Keratinocyte (primary cell): Measurements from ENCODE around the gene ARL15. TPM values are rescaled to one million over a fixed set of nuclear protein-coding genes. Genes with fewer than 3 reads are reported as not detected.

Experiments
- DNase-seq: peaks from one replicate; pipeline ENCODE4 v3.0.0-alpha.2; 2011; ENCODE audit warnings: low read depth, missing footprints, low spot score
- FAIRE-seq: peaks from 2 replicates; lab custom pipeline; 2011; peaks lifted over from hg19 to GRCh38; lab: Jason Lieb, UNC
- H2AFZ ChIP-seq: 2 replicates; pipeline ENCODE4 v1.6.0; 2012; ENCODE audit warnings: low read length, control low read depth, inconsistent platforms; ENCODE audit not compliant: control insufficient read depth
- H3K27ac ChIP-seq: 2 replicates; pipeline ENCODE4 v1.5.1; 2011; ENCODE audit warnings: low read length; ENCODE audit not compliant: control insufficient read depth, insufficient read depth
- H3K27me3 ChIP-seq: 3 replicates; pipeline ENCODE4 v1.6.0; 2011; ENCODE audit warnings: low read length; ENCODE audit not compliant: control insufficient read depth, insufficient read depth; ENCODE audit errors: extremely low read depth
- H3K36me3 ChIP-seq, 2 experiments: 2 replicates in 1 of 2; 3 replicates in 1 of 2; pipeline ENCODE4 v1.5.1; 2011; ENCODE audit warnings: low read length in 2 of 2, mild to moderate bottlenecking in 1 of 2; ENCODE audit not compliant: control insufficient read depth in 2 of 2, insufficient read depth in 2 of 2; ENCODE audit errors: extremely low read depth in 1 of 2
- H3K4me1 ChIP-seq: 3 replicates; pipeline ENCODE4 v1.5.1; 2011; ENCODE audit warnings: low read length; ENCODE audit not compliant: control insufficient read depth, insufficient read depth; ENCODE audit errors: extremely low read depth
- H3K4me2 ChIP-seq: 3 replicates; pipeline ENCODE4 v1.6.0; 2011; ENCODE audit warnings: low read depth, low read length; ENCODE audit not compliant: control insufficient read depth, insufficient read depth; ENCODE audit errors: extremely low read depth
- H3K4me3 ChIP-seq, 3 experiments: fragments of 200-600 bp in 1 of 3; sonication (generic) in 1 of 3; 2 replicates in 2 of 3; 3 replicates in 1 of 3; pipeline ENCODE4 v1.5.1; 2011 to 2016; ENCODE audit warnings: low read length in 3 of 3, mild to moderate bottlenecking in 3 of 3, control low read depth in 2 of 3, inconsistent platforms in 1 of 3, low read depth in 1 of 3, mixed read lengths in 1 of 3, mixed run types in 1 of 3, moderate library complexity in 1 of 3; ENCODE audit not compliant: control insufficient read depth in 2 of 3, insufficient read depth in 2 of 3; ENCODE audit errors: extremely low read depth in 1 of 3
- H3K79me2 ChIP-seq: 2 replicates; pipeline ENCODE4 v1.6.0; 2012; ENCODE audit warnings: low read length; ENCODE audit not compliant: control insufficient read depth, insufficient read depth
- H3K9ac ChIP-seq: 3 replicates; pipeline ENCODE4 v1.6.0; 2011; ENCODE audit warnings: low read length; ENCODE audit not compliant: control insufficient read depth, insufficient read depth; ENCODE audit errors: extremely low read depth
- H3K9me1 ChIP-seq: 3 replicates; pipeline ENCODE4 v1.6.0; 2011; ENCODE audit warnings: low read length; ENCODE audit not compliant: control insufficient read depth, insufficient read depth; ENCODE audit errors: extremely low read depth
- H3K9me3 ChIP-seq: 2 replicates; pipeline ENCODE4 v1.5.1; 2012; ENCODE audit warnings: low read depth, low read length; ENCODE audit not compliant: control insufficient read depth
- H4K20me1 ChIP-seq: 3 replicates; pipeline ENCODE4 v1.6.0; 2011; ENCODE audit warnings: low read length; ENCODE audit not compliant: control insufficient read depth, insufficient read depth; ENCODE audit errors: extremely low read depth
- CTCF ChIP-seq, 3 experiments: IDR thresholded peaks in 1 of 3; conservative IDR thresholded peaks in 1 of 3; optimal IDR thresholded peaks in 1 of 3; 2 replicates in 2 of 3; 3 replicates in 1 of 3; pipeline versions ENCODE3 to v1.5.1; 2011; ENCODE audit warnings: low read length in 3 of 3, mild to moderate bottlenecking in 3 of 3, moderate library complexity in 2 of 3, control low read depth in 1 of 3, inconsistent platforms in 1 of 3; ENCODE audit not compliant: insufficient read depth in 2 of 3; ENCODE audit errors: extremely low read depth in 1 of 3
- EZH2 ChIP-seq: IDR thresholded peaks from one replicate; pipeline ENCODE4 v1.6.1; 2012; ENCODE audit warnings: inconsistent platforms, mild to moderate bottlenecking, low read length, moderate library complexity
- dilution Hi-C: fragments of 300-500 bp; cut with MboI; formaldehyde crosslinking; loops from one replicate; pipeline ENCODE4 v1.7.0; 2020; ENCODE audit warnings: low sequenced_read_pairs; ENCODE audit not compliant: extremely low pct_ligation_motif_present
- polyA plus RNA-seq, 5 experiments: library from polyadenylated mRNA; depleted of rRNA in 3 of 5; stranded (reverse) in 3 of 5; stranded (forward) in 1 of 5; unstranded in 1 of 5; fragments of >200 nt; gene quantifications; 1 replicate in 1 of 5; 2 replicates in 3 of 5; 3 replicates in 1 of 5; pipeline versions ENCODE4 v1.2.1 to v1.2.3, GENCODE V29; 2011 to 2012; ENCODE audit warnings: missing spikeins in 2 of 5, low read depth in 1 of 5, low replicate concordance in 1 of 5

Gene ARL15
- polyA plus RNA-seq, 1 donor (not counting 4 experiments of a cell fraction or from before 2014, with no cell fraction given): 19.7 TPM

DNA sequence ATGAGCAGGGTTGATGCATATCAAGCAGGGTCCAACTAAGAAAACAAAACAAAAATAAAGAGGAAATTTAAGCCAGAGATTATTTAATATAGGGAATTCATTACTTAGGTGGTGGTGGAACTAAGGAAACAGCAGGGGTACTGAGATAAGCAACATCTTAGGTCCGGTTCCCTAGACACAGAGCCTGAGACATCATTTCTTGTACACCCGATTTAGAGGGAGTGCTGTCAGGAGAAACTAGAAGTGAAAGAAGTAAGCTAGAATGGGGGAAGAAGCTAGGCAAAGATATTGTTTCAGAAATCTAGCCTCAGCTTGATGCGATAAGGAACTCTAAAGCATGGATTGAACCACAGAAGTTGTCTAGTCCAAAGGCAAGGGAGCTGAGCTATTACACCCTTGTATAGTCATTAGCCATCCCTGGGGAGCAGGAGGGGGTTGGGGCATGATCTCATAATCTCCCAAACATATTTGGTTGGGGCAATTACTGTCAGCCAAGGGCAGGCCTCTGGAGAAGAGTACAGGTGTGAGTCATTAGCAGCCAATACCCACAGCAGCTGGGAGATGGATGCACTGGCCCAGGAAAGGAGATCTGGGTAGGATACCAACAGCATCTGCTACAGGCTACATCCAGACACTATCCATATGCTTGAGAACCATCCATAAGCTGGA is 194.5 kb downstream of the ARL15 start:
- peaks cover 0 to 1% of the 10 kb centered on the region in 2 experiments for H3K36me3 ChIP-seq
- no peaks in the 10 kb centered on the region for H4K20me1 ChIP-seq
- no peak overlapping the region for H3K4me3 ChIP-seq
- TF ChIP-seq EZH2 (no peak), CTCF (optimal IDR thresholded peaks at IDR 0.05 in 1 of 3, IDR thresholded peaks at IDR 0.05 in 1 of 3, conservative IDR thresholded peaks at IDR 0.05 in 1 of 3; ENCODE audit: extremely low read depth in 1 of 3, insufficient read depth in 2 of 3, low read length in 3 of 3) (no peak)
- dilution Hi-C loops: no loop called here
- no peak overlapping the region for H3K27ac ChIP-seq
- peaks cover 8% of the 10 kb centered on the region for H3K4me1 ChIP-seq
- no peaks in the 10 kb centered on the region for H3K27me3 ChIP-seq
- no peak overlapping the region for H3K9ac ChIP-seq
- DNase-seq (no peak), FAIRE-seq (peak; percentile 79)
- no peak overlapping the region for H3K4me2 ChIP-seq
- peaks cover 2% of the 10 kb centered on the region for H3K9me1 ChIP-seq
- no peaks in the 10 kb centered on the region for H3K79me2 ChIP-seq
- H2AFZ ChIP-seq: no peak overlapping the region
- H3K9me3 ChIP-seq: no peaks in the 10 kb centered on the region

- FAIRE-seq: peak; percentile 76
- no peaks in the 10 kb centered on the region for H4K20me1 ChIP-seq
These were observed 197.3 kb downstream of the ARL15 start for GRCh38 chr5:54113060-54113459.

More at GRCh38 chr5:54113060-54113459, 197.3 kb downstream of the ARL15 start:
- H3K4me1 ChIP-seq: peaks cover 21% of the 10 kb centered on the region
- H3K4me2 ChIP-seq: no peak overlapping the region
- no peaks in the 10 kb centered on the region for H3K9me3 ChIP-seq
- no peaks in the 10 kb centered on the region for H3K27me3 ChIP-seq
- H3K27ac ChIP-seq: no peak overlapping the region
- dilution Hi-C loops: no loop called here
- H3K36me3 ChIP-seq: peaks cover 0 to 1% of the 10 kb centered on the region in 2 experiments
- no peaks in the 10 kb centered on the region for H3K79me2 ChIP-seq
- H3K9me1 ChIP-seq: peaks cover 2% of the 10 kb centered on the region
- no peak for DNase-seq
- H3K9ac ChIP-seq: no peak overlapping the region
- H2AFZ ChIP-seq: no peak overlapping the region
- H3K4me3 ChIP-seq: no peak overlapping the region
- TF ChIP-seq CTCF (optimal IDR thresholded peaks at IDR 0.05 in 1 of 3, IDR thresholded peaks at IDR 0.05 in 1 of 3, conservative IDR thresholded peaks at IDR 0.05 in 1 of 3; ENCODE audit: extremely low read depth in 1 of 3, insufficient read depth in 2 of 3, low read length in 3 of 3) (no peak), EZH2 (no peak)
